ENCODE results near the gene WDR27.
"Not testable (repeated sequence)": the region's sequence is repeated elsewhere in the genome, so short reads cannot be mapped to it uniquely, and the experiment has no call there.

The WDR27 gene

GRCh38 chr6:169709293-169709692 is 7.5 kb upstream of the WDR27 start:
- DNase-seq (ENCODE audit: low read depth in 2 of 2): no peak

- DNase-seq (ENCODE audit: low read depth in 2 of 2): no peak
These were observed 5.9 kb upstream of the WDR27 start for GRCh38 chr6:169707772-169708171.

GRCh38 chr6:169702840-169703246 is 1.0 kb upstream of the WDR27 start:
- no peak for DNase-seq (ENCODE audit: low read depth in 2 of 2)

- no peak for DNase-seq (ENCODE audit: low read depth in 2 of 2)
These were observed 397 bp downstream of the WDR27 start for GRCh38 chr6:169701311-169701953.

GRCh38 chr6:169700296-169700695 is 1.5 kb downstream of the WDR27 start:
- DNase-seq (ENCODE audit: low read depth in 2 of 2): no peak

- DNase-seq (ENCODE audit: low read depth in 2 of 2): not testable (repeated sequence)
These were observed 4.7 kb downstream of the WDR27 start for GRCh38 chr6:169697115-169697514.

- no peak for DNase-seq (ENCODE audit: low read depth in 2 of 2)
These were observed 6.7 kb downstream of the WDR27 start for GRCh38 chr6:169695131-169695530.

GRCh38 chr6:169692516-169692915 is 9.3 kb downstream of the WDR27 start:
- DNase-seq (ENCODE audit: low read depth in 2 of 2): no peak

GRCh38 chr6:169691260-169691659 is 10.6 kb downstream of the WDR27 start:
- DNase-seq (ENCODE audit: low read depth in 2 of 2): no peak

- DNase-seq (ENCODE audit: low read depth in 2 of 2): no peak
These were observed 12.5 kb downstream of the WDR27 start for GRCh38 chr6:169689287-169689686.

GRCh38 chr6:169685860-169686259 is 16.0 kb downstream of the WDR27 start:
- DNase-seq (ENCODE audit: low read depth in 2 of 2): no peak

- DNase-seq (ENCODE audit: low read depth in 2 of 2): no peak
These were observed 17.8 kb downstream of the WDR27 start for GRCh38 chr6:169684056-169684455.

GRCh38 chr6:169678342-169678741 is 23.5 kb downstream of the WDR27 start:
- DNase-seq (ENCODE audit: low read depth in 2 of 2): no peak

GRCh38 chr6:169677096-169677495 is 24.7 kb downstream of the WDR27 start:
- DNase-seq (ENCODE audit: low read depth in 2 of 2): no peak

- no peak for DNase-seq (ENCODE audit: low read depth in 2 of 2)
These were observed 26.8 kb downstream of the WDR27 start for GRCh38 chr6:169675011-169675410.

GRCh38 chr6:169671563-169671962 is 30.3 kb downstream of the WDR27 start:
- no peak for DNase-seq (ENCODE audit: low read depth in 2 of 2)

- DNase-seq (ENCODE audit: low read depth in 2 of 2): no peak
These were observed 31.9 kb downstream of the WDR27 start for GRCh38 chr6:169669889-169670288.

GRCh38 chr6:169669147-169669546 is 32.7 kb downstream of the WDR27 start:
- no peak for DNase-seq (ENCODE audit: low read depth in 2 of 2)

- no peak for DNase-seq (ENCODE audit: low read depth in 2 of 2)
These were observed 33.5 kb downstream of the WDR27 start for GRCh38 chr6:169668203-169668847.

- no peak for DNase-seq (ENCODE audit: low read depth in 2 of 2)
These were observed 34.1 kb downstream of the WDR27 start for GRCh38 chr6:169667716-169668115.

GRCh38 chr6:169666441-169666840 is 35.4 kb downstream of the WDR27 start:
- no peak for DNase-seq (ENCODE audit: low read depth in 2 of 2)

- DNase-seq (ENCODE audit: low read depth in 2 of 2): no peak
These were observed 36.5 kb downstream of the WDR27 start for GRCh38 chr6:169665289-169665688.

- no peak for DNase-seq (ENCODE audit: low read depth in 2 of 2)
These were observed 37.6 kb downstream of the WDR27 start for GRCh38 chr6:169664227-169664626.

GRCh38 chr6:169663468-169663867 is 38.4 kb downstream of the WDR27 start:
- no peak for DNase-seq (ENCODE audit: low read depth in 2 of 2)
